HEK293 (cell line): Measurements from ENCODE around the gene KLHDC7B.

ENCODE experiments used
- CTCF ChIA-PET: fragments of 350-600 bp; formaldehyde crosslinking; extraction: SDS; loops from one replicate; lab custom pipeline; 2021; ENCODE audit warnings: antibody characterized with exemption; lab: Yijun Ruan, JAX
- POLR2A ChIA-PET: fragments of 300-600 bp; formaldehyde crosslinking; extraction: SDS; loops from one replicate; lab custom pipeline; 2020; ENCODE audit warnings: antibody characterized with exemption, inconsistent platforms; lab: Yijun Ruan, JAX
- H3K27ac ChIP-seq: fragments of 200-500 bp; sonication (Bioruptor generic); 2 replicates; pipeline ENCODE4 v1.5.1; 2014; ENCODE audit warnings: low read depth, low read length, control low read depth, inconsistent platforms; ENCODE audit errors: extremely low read depth
- H3K36me3 ChIP-seq, 2 experiments: fragments of 200-500 bp in 1 of 2; sonication (Bioruptor generic) in 1 of 2; 1 replicate in 1 of 2; 2 replicates in 1 of 2; pipeline ENCODE4 v1.5.1; 2014 to 2017; ENCODE audit warnings: inconsistent platforms in 2 of 2, low read length in 2 of 2; ENCODE audit not compliant: control insufficient read depth in 2 of 2, insufficient read depth in 1 of 2
- H3K4me1 ChIP-seq: fragments of 200-500 bp; sonication (Bioruptor generic); 2 replicates; pipeline ENCODE4 v1.5.1; 2014; ENCODE audit warnings: mild to moderate bottlenecking, low read length, inconsistent platforms; ENCODE audit not compliant: control insufficient read depth, insufficient read depth
- H3K4me3 ChIP-seq: 2 replicates; pipeline ENCODE4 v1.5.1; 2011; ENCODE audit warnings: low read depth, mild to moderate bottlenecking, control low read depth, low read length, moderate library complexity
- H3K9me3 ChIP-seq: fragments of 200-500 bp; sonication (Bioruptor generic); 2 replicates; pipeline ENCODE4 v1.5.1; 2014; ENCODE audit warnings: low read depth, low read length, inconsistent platforms; ENCODE audit not compliant: control insufficient read depth, insufficient read depth
- HOXC10 ChIP-seq: sonication (generic); formaldehyde crosslinking; IDR thresholded peaks from 2 replicates; pipeline ENCODE4 v1.8.1; 2023; ENCODE audit warnings: mild to moderate bottlenecking, missing genetic modification reagents
- INSM2 ChIP-seq: fragments of 450-650 bp; formaldehyde crosslinking; IDR thresholded peaks from 2 replicates; pipeline ENCODE4 v1.5.1; 2016; ENCODE audit warnings: missing biosample characterization, missing genetic modification characterization
- KLF16 ChIP-seq: fragments of 450-650 bp; formaldehyde crosslinking; IDR thresholded peaks from 2 replicates; pipeline ENCODE4 v1.5.1; 2017; ENCODE audit warnings: missing biosample characterization, missing genetic modification characterization
- ZBTB17 ChIP-seq: fragments of 450-650 bp; formaldehyde crosslinking; IDR thresholded peaks from 2 replicates; pipeline ENCODE4 v1.5.1; 2016; ENCODE audit warnings: missing biosample characterization, missing genetic modification characterization
- ZFP41 ChIP-seq: fragments of 450-650 bp; formaldehyde crosslinking; IDR thresholded peaks from 2 replicates; pipeline ENCODE4 v1.5.1; 2016; ENCODE audit warnings: missing biosample characterization, missing genetic modification characterization, borderline replicate concordance
- ZNF138 ChIP-seq: fragments of 450-650 bp; formaldehyde crosslinking; IDR thresholded peaks from 2 replicates; pipeline ENCODE4 v1.5.1; 2016; ENCODE audit warnings: missing biosample characterization, missing genetic modification characterization, borderline replicate concordance
- ZNF175 ChIP-seq: fragments of 450-650 bp; formaldehyde crosslinking; IDR thresholded peaks from 2 replicates; pipeline ENCODE4 v1.5.1; 2016; ENCODE audit warnings: missing biosample characterization, missing genetic modification characterization
- ZNF274 ChIP-seq, 2 experiments: fragments of 200-500 bp in 1 of 2; fragments of 450-650 bp in 1 of 2; sonication (Bioruptor generic) in 1 of 2; formaldehyde crosslinking in 1 of 2; IDR thresholded peaks; 2 replicates each; pipeline versions ENCODE4 v1.5.1 to v1.6.1; 2014 to 2016; ENCODE audit warnings: borderline replicate concordance in 1 of 2, inconsistent platforms in 1 of 2, low read length in 1 of 2, missing biosample characterization in 1 of 2, missing genetic modification characterization in 1 of 2
- ZNF335 ChIP-seq: fragments of 450-650 bp; formaldehyde crosslinking; conservative IDR thresholded peaks from 2 replicates; pipeline ENCODE4 v1.5.1; 2016; ENCODE audit warnings: missing biosample characterization, missing genetic modification characterization
- ZNF416 ChIP-seq: fragments of 450-650 bp; formaldehyde crosslinking; IDR thresholded peaks from 2 replicates; pipeline ENCODE4 v1.5.1; 2016; ENCODE audit warnings: missing biosample characterization, missing genetic modification characterization
- ZNF514 ChIP-seq: fragments of 450-650 bp; formaldehyde crosslinking; IDR thresholded peaks from 2 replicates; pipeline ENCODE4 v1.5.1; 2016; ENCODE audit warnings: missing biosample characterization, missing genetic modification characterization
- ZNF560 ChIP-seq: fragments of 450-650 bp; formaldehyde crosslinking; IDR thresholded peaks from 2 replicates; pipeline ENCODE4 v1.5.1; 2017; ENCODE audit warnings: missing biosample characterization, missing genetic modification characterization, borderline replicate concordance
- ZNF561 ChIP-seq: fragments of 450-650 bp; IDR thresholded peaks from 2 replicates; pipeline ENCODE4 v1.5.1; 2018; ENCODE audit warnings: missing biosample characterization, missing genetic modification characterization, borderline replicate concordance
- ZNF624 ChIP-seq: fragments of 450-650 bp; formaldehyde crosslinking; IDR thresholded peaks from 2 replicates; pipeline ENCODE4 v1.5.1; 2017; ENCODE audit warnings: missing biosample characterization, missing genetic modification characterization
- ZNF626 ChIP-seq: fragments of 450-650 bp; sonication (Bioruptor Pico); formaldehyde crosslinking; IDR thresholded peaks from 2 replicates; pipeline ENCODE4 v1.5.1; 2018; ENCODE audit warnings: missing biosample characterization, missing genetic modification characterization, inconsistent platforms
- ZNF645 ChIP-seq: fragments of 450-650 bp; formaldehyde crosslinking; IDR thresholded peaks from 2 replicates; pipeline ENCODE4; 2016; ENCODE audit warnings: missing biosample characterization, missing genetic modification characterization
- ZNF830 ChIP-seq: fragments of 450-650 bp; IDR thresholded peaks from 2 replicates; pipeline ENCODE4 v1.5.0; 2018; ENCODE audit warnings: missing biosample characterization, missing genetic modification characterization, low read depth, mild to moderate bottlenecking, moderate library complexity
- ZNF837 ChIP-seq: fragments of 450-650 bp; formaldehyde crosslinking; IDR thresholded peaks from 2 replicates; pipeline ENCODE4 v1.5.1; 2016; ENCODE audit warnings: missing biosample characterization, missing genetic modification characterization
- ZSCAN16 ChIP-seq: fragments of 450-650 bp; formaldehyde crosslinking; IDR thresholded peaks from 2 replicates; pipeline ENCODE4 v1.5.1; 2016; ENCODE audit warnings: missing biosample characterization, missing genetic modification characterization
- TF ChIP-seq, protein P1 (sequence below): fragments of 450-650 bp; formaldehyde crosslinking; IDR thresholded peaks from 2 replicates; pipeline ENCODE4 v1.5.1; 2017; ENCODE audit warnings: missing biosample characterization, missing genetic modification characterization

Gene KLHDC7B

DNA sequence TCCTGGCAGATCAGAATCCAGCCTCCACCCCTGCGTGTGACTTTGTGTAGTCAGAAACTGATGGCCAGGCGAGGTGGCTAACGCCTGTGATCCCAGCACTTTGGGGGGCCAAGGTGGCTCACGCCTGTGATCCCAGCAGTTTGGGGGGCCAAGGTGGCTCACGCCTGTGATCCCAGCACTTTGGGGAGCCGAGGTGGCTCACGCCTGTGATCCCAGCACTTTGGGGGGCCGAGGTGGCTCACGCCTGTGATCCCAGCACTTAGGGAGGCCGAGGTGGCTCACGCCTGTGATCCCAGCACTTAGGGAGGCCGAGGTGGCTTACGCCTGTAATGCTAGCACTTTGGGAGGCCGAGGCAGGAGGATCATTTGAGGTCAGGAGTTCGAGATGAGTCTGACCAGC, 32.5 kb upstream of the KLHDC7B start:
- POLR2A ChIA-PET, result no interaction called here
- peaks cover 6 to 52% of the 10 kb centered on the region in 2 experiments; a peak in 2 of 3 replicates for H3K36me3 ChIP-seq
- TF ChIP-seq ZNF138 (tag by site-specific recombination) (no peak), ZNF830 (no peak)

GRCh38 chr22:50516068-50516467, 29.6 kb upstream of the KLHDC7B start:
- TF ChIP-seq ZNF560 (no peak), ZNF274 (IDR thresholded peaks at IDR 0.05; ENCODE audit: low read length) (no peak), ZNF274 (tag by site-specific recombination; IDR thresholded peaks at IDR 0.05; ENCODE audit: borderline replicate concordance) (no peak), ZSCAN16 (tag by site-specific recombination) (no peak), HOXC10 (CRISPR knock-in tag) (no peak), ZNF626 (tag by site-specific recombination) (no peak), ZNF514 (tag by site-specific recombination) (no peak), KLF16 (tag by site-specific recombination) (no peak), ZNF175 (tag by site-specific recombination) (no peak), ZNF561 (no peak), ZNF645 (tag by site-specific recombination) (no peak), ZBTB17 (tag by site-specific recombination) (no peak), ZNF624 (no peak), ZNF335 (tag by site-specific recombination) (no peak), ZFP41 (tag by site-specific recombination) (no peak)
- POLR2A ChIA-PET, result interaction anchor here (2.6 to 3.2 kb wide), 2 partner anchors 8 to 9 kb away, joined by 12 to 22 read pairs; partner anchors contain the start of genes LMF2, NCAPH2 and SCO2
- Histone ChIP-seq H3K4me1 (no peaks in the 10 kb centered on the region), H3K36me3 (peaks cover 6 to 71% of the 10 kb centered on the region in 2 experiments; a peak in 2 of 3 replicates), H3K9me3 (no peaks in the 10 kb centered on the region), H3K4me3 (no peak overlapping the region), H3K27ac (no peak overlapping the region)
- CTCF ChIA-PET, result interaction anchor here (1.9 kb wide), 1 partner anchor 10 kb away, joined by 13 read pairs; the partner anchor contains the start of gene SCO2

More for the DNA sequence above, 32.5 kb upstream of the KLHDC7B start:
- H3K4me1 ChIP-seq, result peaks cover 6% of the 10 kb centered on the region; the same call in 1 of the 2 replicates
- 0 out of 2 replicates have a peak overlapping the region, but pooled peaks have one; percentile 14 for H3K27ac ChIP-seq
- H3K4me3 ChIP-seq, result no peak overlapping the region
- CTCF ChIA-PET, result interaction anchor here (1.0 to 1.7 kb wide), 3 partner anchors 12 to 50 kb away, joined by 3 to 5 read pairs (median 3); partner anchors contain the start of genes SCO2 and SYCE3
- H3K9me3 ChIP-seq, result no peaks in the 10 kb centered on the region

- Histone ChIP-seq H3K9me3 (no peaks in the 10 kb centered on the region), H3K27ac (no peak overlapping the region), H3K4me3 (no peak overlapping the region), H3K4me1 (no peaks in the 10 kb centered on the region), H3K36me3 (peaks cover 6 to 78% of the 10 kb centered on the region in 2 experiments; a peak in 2 of 3 replicates)
- POLR2A ChIA-PET, result interaction anchor here (1.0 to 3.2 kb wide), 2 partner anchors 8 to 9 kb away, joined by 5 to 12 read pairs; partner anchors contain the start of genes LMF2, NCAPH2 and SCO2
- TF ChIP-seq INSM2 (tag by site-specific recombination), result no peak
- TF ChIP-seq ZNF416, result no peak
- TF ChIP-seq ZNF626 (tag by site-specific recombination), result no peak
- TF ChIP-seq ZNF837 (tag by site-specific recombination), result no peak
- TF ChIP-seq, protein P1, sequence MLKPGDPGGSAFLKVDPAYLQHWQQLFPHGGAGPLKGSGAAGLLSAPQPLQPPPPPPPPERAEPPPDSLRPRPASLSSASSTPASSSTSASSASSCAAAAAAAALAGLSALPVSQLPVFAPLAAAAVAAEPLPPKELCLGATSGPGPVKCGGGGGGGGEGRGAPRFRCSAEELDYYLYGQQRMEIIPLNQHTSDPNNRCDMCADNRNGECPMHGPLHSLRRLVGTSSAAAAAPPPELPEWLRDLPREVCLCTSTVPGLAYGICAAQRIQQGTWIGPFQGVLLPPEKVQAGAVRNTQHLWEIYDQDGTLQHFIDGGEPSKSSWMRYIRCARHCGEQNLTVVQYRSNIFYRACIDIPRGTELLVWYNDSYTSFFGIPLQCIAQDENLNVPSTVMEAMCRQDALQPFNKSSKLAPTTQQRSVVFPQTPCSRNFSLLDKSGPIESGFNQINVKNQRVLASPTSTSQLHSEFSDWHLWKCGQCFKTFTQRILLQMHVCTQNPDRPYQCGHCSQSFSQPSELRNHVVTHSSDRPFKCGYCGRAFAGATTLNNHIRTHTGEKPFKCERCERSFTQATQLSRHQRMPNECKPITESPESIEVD, result no peak
- CTCF ChIA-PET, result interaction anchor here (1.9 kb wide), 1 partner anchor 9 kb away, joined by 13 read pairs; the partner anchor contains the start of gene SCO2
Measured at GRCh38 chr22:50516891-50517290, 28.8 kb upstream of the KLHDC7B start.
